ENCODE data around the gene UGT1A5. TPM values are rescaled to one million over a fixed set of nuclear protein-coding genes. Genes with fewer than 3 reads are reported as not detected.

Gene UGT1A5
- total and polyA plus RNA-seq, 2 of the 13 experiments (the other 11 are each of a cell fraction or from before 2014, with no cell fraction given), result not detected

DNA sequence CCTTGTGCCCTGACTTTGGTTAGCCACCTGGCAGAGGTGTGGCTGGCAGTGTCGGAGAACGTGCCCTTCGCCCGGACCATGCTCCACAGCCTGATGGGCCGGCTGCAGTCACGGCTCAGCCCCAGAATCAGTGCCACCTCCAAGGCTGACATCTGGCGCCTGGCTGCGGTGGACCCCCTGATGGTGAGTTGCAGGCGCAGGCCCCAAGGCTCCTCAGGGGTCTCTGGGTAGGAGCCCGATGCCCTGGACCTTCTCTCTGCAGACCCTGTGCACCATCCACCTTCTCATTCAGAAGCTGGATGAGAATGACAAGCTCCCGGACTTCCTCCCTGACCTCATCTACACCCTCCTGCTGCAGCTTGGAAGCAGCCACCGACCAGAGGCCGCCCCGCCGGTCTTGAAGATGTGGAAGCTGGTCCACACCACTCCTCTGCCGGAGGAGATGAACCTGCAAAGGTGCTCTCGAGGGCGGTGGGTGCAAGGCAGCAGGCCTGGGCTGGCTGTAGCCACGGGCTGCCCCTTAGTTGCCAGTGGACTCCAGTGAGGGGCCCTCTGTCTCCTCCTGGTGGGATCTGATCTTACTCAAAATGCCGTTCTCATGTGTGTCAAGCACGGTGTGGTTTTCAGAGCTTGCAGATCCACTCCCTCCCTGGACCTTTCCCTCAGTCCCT, 109.5 kb downstream of the UGT1A5 start:
- ATAC-seq, result peak; percentile 4; the same call in 1 of the 3 replicates

More for the DNA sequence above, 109.5 kb downstream of the UGT1A5 start:
- H3K27me3 ChIP-seq (ENCODE audit: control insufficient read depth in 1 of 2, insufficient read depth in 2 of 2, low read length in 2 of 2), result peaks cover 8 to 27% of the 10 kb centered on the region in 2 experiments
- 74% methylated on average over 13 of the region's 21 CpGs for WGBS (ENCODE audit: low lambda C conversion rate)
- H4K20me1 ChIP-seq (ENCODE audit: insufficient read depth, low read length), result no peaks in the 10 kb centered on the region
- no peak overlapping the region for H3K27ac ChIP-seq (ENCODE audit: extremely low read length, insufficient read depth, low read length)
- no peak overlapping the region for H3K4me3 ChIP-seq (replicated peaks in 1 of 3; ENCODE audit: insufficient read depth in 1 of 3, low read depth in 2 of 3, low read length in 3 of 3)
- no peak overlapping the region for H2AFZ ChIP-seq (ENCODE audit: low read length)
- no peaks in the 10 kb centered on the region for H3K9me3 ChIP-seq (ENCODE audit: low read length)
- H3K4me2 ChIP-seq (ENCODE audit: low read depth, low read length), result no peak overlapping the region
- ChIA-PET CTCF (ENCODE audit: low intra/inter-chr PET ratio, low total read pairs) (no interaction called here), POLR2A (no interaction called here)
- DNase-seq (ENCODE audit: low spot score), result no peak
- intact Hi-C loops (cut with micrococcal nuclease; ENCODE audit: unreplicated experiment) (no loop called here), in situ Hi-C loops (cut with HindIII; ENCODE audit: extremely low pct_ligation_motif_present, low pct_unique_long_range_greater_than_20kb) (no loop called here)
- H3K4me1 ChIP-seq (ENCODE audit: insufficient read depth, low read length), result peaks cover 16% of the 10 kb centered on the region
- H3K9ac ChIP-seq (ENCODE audit: insufficient read depth, low read depth, low read length), result no peak overlapping the region
- no peaks in the 10 kb centered on the region for H3K36me3 ChIP-seq (replicated peaks in 1 of 2; ENCODE audit: control insufficient read depth in 1 of 2, insufficient read depth in 2 of 2, low read length in 2 of 2)
- no TSS peak for BruUV-seq (replicated peaks)
- no peak for FAIRE-seq
- TF ChIP-seq LCORL (IDR thresholded peaks at IDR 0.05), result no peak
- no peak for TF ChIP-seq LCORL (CRISPR knock-in tag; IDR thresholded peaks at IDR 0.05)
- TF ChIP-seq, protein P1, sequence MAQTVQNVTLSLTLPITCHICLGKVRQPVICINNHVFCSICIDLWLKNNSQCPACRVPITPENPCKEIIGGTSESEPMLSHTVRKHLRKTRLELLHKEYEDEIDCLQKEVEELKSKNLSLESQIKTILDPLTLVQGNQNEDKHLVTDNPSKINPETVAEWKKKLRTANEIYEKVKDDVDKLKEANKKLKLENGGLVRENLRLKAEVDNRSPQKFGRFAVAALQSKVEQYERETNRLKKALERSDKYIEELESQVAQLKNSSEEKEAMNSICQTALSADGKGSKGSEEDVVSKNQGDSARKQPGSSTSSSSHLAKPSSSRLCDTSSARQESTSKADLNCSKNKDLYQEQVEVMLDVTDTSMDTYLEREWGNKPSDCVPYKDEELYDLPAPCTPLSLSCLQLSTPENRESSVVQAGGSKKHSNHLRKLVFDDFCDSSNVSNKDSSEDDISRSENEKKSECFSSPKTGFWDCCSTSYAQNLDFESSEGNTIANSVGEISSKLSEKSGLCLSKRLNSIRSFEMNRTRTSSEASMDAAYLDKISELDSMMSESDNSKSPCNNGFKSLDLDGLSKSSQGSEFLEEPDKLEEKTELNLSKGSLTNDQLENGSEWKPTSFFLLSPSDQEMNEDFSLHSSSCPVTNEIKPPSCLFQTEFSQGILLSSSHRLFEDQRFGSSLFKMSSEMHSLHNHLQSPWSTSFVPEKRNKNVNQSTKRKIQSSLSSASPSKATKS (CRISPR knock-in tag; IDR thresholded peaks at IDR 0.05), result no peak
- TF ChIP-seq ZNF17 (CRISPR knock-in tag; IDR thresholded peaks at IDR 0.05), result no peak
- TF ChIP-seq ZNF337 (CRISPR knock-in tag; IDR thresholded peaks at IDR 0.05; ENCODE audit: borderline replicate concordance, low read depth), result no peak
- no peak for TF ChIP-seq TEAD3 (CRISPR knock-in tag; optimal IDR thresholded peaks at IDR 0.05; ENCODE audit: borderline replicate concordance)
- no peak for TF ChIP-seq ZFAT (CRISPR knock-in tag; conservative IDR thresholded peaks at IDR 0.05)
- TF ChIP-seq ZNF484 (CRISPR knock-in tag; IDR thresholded peaks at IDR 0.05; ENCODE audit: borderline replicate concordance, low read depth), result no peak
- no peak for TF ChIP-seq ZSCAN30 (CRISPR knock-in tag; IDR thresholded peaks at IDR 0.05)
- TF ChIP-seq, protein P2, sequence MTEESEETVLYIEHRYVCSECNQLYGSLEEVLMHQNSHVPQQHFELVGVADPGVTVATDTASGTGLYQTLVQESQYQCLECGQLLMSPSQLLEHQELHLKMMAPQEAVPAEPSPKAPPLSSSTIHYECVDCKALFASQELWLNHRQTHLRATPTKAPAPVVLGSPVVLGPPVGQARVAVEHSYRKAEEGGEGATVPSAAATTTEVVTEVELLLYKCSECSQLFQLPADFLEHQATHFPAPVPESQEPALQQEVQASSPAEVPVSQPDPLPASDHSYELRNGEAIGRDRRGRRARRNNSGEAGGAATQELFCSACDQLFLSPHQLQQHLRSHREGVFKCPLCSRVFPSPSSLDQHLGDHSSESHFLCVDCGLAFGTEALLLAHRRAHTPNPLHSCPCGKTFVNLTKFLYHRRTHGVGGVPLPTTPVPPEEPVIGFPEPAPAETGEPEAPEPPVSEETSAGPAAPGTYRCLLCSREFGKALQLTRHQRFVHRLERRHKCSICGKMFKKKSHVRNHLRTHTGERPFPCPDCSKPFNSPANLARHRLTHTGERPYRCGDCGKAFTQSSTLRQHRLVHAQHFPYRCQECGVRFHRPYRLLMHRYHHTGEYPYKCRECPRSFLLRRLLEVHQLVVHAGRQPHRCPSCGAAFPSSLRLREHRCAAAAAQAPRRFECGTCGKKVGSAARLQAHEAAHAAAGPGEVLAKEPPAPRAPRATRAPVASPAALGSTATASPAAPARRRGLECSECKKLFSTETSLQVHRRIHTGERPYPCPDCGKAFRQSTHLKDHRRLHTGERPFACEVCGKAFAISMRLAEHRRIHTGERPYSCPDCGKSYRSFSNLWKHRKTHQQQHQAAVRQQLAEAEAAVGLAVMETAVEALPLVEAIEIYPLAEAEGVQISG (CRISPR knock-in tag; IDR thresholded peaks at IDR 0.05), result no peak
- TF ChIP-seq, protein P3, sequence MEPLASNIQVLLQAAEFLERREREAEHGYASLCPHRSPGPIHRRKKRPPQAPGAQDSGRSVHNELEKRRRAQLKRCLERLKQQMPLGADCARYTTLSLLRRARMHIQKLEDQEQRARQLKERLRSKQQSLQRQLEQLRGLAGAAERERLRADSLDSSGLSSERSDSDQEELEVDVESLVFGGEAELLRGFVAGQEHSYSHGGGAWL (CRISPR knock-in tag; IDR thresholded peaks at IDR 0.05), result no peak
- no peak for TF ChIP-seq SAP130 (CRISPR knock-in tag; IDR thresholded peaks at IDR 0.05; ENCODE audit: low read depth)
- no peak for TF ChIP-seq MBD4 (IDR thresholded peaks at IDR 0.05; ENCODE audit: borderline replicate concordance, low read length)
- TF ChIP-seq, protein P4, sequence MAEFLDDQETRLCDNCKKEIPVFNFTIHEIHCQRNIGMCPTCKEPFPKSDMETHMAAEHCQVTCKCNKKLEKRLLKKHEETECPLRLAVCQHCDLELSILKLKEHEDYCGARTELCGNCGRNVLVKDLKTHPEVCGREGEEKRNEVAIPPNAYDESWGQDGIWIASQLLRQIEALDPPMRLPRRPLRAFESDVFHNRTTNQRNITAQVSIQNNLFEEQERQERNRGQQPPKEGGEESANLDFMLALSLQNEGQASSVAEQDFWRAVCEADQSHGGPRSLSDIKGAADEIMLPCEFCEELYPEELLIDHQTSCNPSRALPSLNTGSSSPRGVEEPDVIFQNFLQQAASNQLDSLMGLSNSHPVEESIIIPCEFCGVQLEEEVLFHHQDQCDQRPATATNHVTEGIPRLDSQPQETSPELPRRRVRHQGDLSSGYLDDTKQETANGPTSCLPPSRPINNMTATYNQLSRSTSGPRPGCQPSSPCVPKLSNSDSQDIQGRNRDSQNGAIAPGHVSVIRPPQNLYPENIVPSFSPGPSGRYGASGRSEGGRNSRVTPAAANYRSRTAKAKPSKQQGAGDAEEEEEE (CRISPR knock-in tag; IDR thresholded peaks at IDR 0.05; ENCODE audit: borderline replicate concordance), result no peak
- H3K79me2 ChIP-seq (ENCODE audit: insufficient read depth, low read length), result no peaks in the 10 kb centered on the region

Data from HepG2 (cell line).